GM12878 (cell line): ENCODE results near the gene AHNAK. TPM values are rescaled to one million over a fixed set of nuclear protein-coding genes. Genes with fewer than 3 reads are reported as not detected.
A peak's percentile ranks its signal among the peaks of the same experiment; 100 is the strongest.

Experiments
- CTCF ChIP-seq, 3 experiments: IDR thresholded peaks in 2 of 3; conservative IDR thresholded peaks in 1 of 3; 2 replicates each; pipeline ENCODE4 v1.5.1; 2011; ENCODE audit warnings: low read depth in 3 of 3, low read length in 3 of 3, mild to moderate bottlenecking in 3 of 3, control low read depth in 2 of 3, moderate library complexity in 2 of 3, inconsistent platforms in 1 of 3, mixed read lengths in 1 of 3; ENCODE audit not compliant: control insufficient read depth in 2 of 3, insufficient read depth in 1 of 3; ENCODE audit errors: extremely low read depth in 1 of 3
- DPF2 ChIP-seq: fragments of 450-650 bp; IDR thresholded peaks from 2 replicates; pipeline ENCODE4 v1.6.1; 2017; ENCODE audit warnings: mild to moderate bottlenecking
- HDAC2 ChIP-seq: fragments of 200-600 bp; sonication (generic); IDR thresholded peaks from 2 replicates; pipeline ENCODE4 v1.6.1; 2017
- KLF5 ChIP-seq: fragments of 450-650 bp; IDR thresholded peaks from 2 replicates; pipeline ENCODE4 v1.6.1; 2014; ENCODE audit warnings: mild to moderate bottlenecking; ENCODE audit not compliant: partially characterized antibody
- MEF2A ChIP-seq: IDR thresholded peaks from 2 replicates; pipeline ENCODE4 v1.6.1; 2011; ENCODE audit warnings: low read depth, mild to moderate bottlenecking, low read length, moderate library complexity; ENCODE audit not compliant: insufficient read depth
- MYB ChIP-seq: fragments of 150-350 bp; IDR thresholded peaks from 2 replicates; pipeline ENCODE4 v1.6.1; 2014; ENCODE audit warnings: mild to moderate bottlenecking, low read depth, low read length, borderline replicate concordance
- NFIC ChIP-seq: IDR thresholded peaks from 2 replicates; pipeline ENCODE4 v1.6.1; 2012; ENCODE audit warnings: low read depth, mild to moderate bottlenecking, inconsistent platforms, low read length, moderate library complexity
- NR2F1 ChIP-seq: fragments of 450-650 bp; conservative IDR thresholded peaks from 2 replicates; pipeline ENCODE4 v1.6.1; 2017; ENCODE audit warnings: mild to moderate bottlenecking
- SMARCA5 ChIP-seq: fragments of 450-650 bp; IDR thresholded peaks from 2 replicates; pipeline ENCODE4 v1.6.1; 2017; ENCODE audit warnings: mild to moderate bottlenecking
- SMC3 ChIP-seq: IDR thresholded peaks from 2 replicates; pipeline ENCODE4 v1.6.1; 2011; ENCODE audit warnings: low read length, improper control_type of control experiment, borderline replicate concordance
- SP1 ChIP-seq: IDR thresholded peaks from one replicate; pipeline ENCODE4 v1.6.1; 2011; ENCODE audit warnings: low read depth, low read length
- polyA plus RNA-seq, 11 experiments: library from polyadenylated mRNA; depleted of rRNA in 4 of 11; unstranded in 6 of 11; stranded (reverse) in 5 of 11; fragments of >200 nt; fragmentation: Nextera tagmentation in 4 of 11; fragmentation: Illumina TruSeq in 1 of 11; extraction: Ambion mirVana in 4 of 11; extraction: Trizol in 1 of 11; gene quantifications; 1 replicate in 1 of 11; 2 replicates in 10 of 11; pipeline versions ENCODE4 v1.2.1 to v1.2.3, GENCODE V29; 2011 to 2016; ENCODE audit warnings: inconsistent platforms in 2 of 11, missing spikeins in 2 of 11, low read depth in 1 of 11
- total RNA-seq, 4 experiments: library from RNA; depleted of rRNA in 3 of 4; stranded (reverse); fragments of >200 nt in 3 of 4; fragmentation: Illumina TruSeq in 1 of 4; extraction: Trizol in 1 of 4; gene quantifications; 2 replicates each; pipeline versions ENCODE4 v1.2.1 to v1.2.3, GENCODE V29; 2013 to 2021
- TF ChIP-seq, protein P1 (sequence below): IDR thresholded peaks from 2 replicates; pipeline ENCODE4 v1.6.1; 2012; ENCODE audit warnings: improper control_type of control experiment, low read depth, low read length; ENCODE audit not compliant: insufficient replicate concordance
- TF ChIP-seq, protein P2 (sequence below): fragments of 450-650 bp; IDR thresholded peaks from 2 replicates; pipeline ENCODE4 v1.6.1; 2018; ENCODE audit warnings: mild to moderate bottlenecking, low read depth, moderate library complexity; ENCODE audit not compliant: partially characterized antibody
- TF ChIP-seq, protein P3 (sequence below): fragments of 450-650 bp; IDR thresholded peaks from 2 replicates; pipeline ENCODE4 v1.6.1; 2017; ENCODE audit warnings: mild to moderate bottlenecking, low read depth, inconsistent platforms; ENCODE audit not compliant: poor library complexity, severe bottlenecking

The AHNAK gene
- total and polyA plus RNA-seq, 10 of the 15 experiments (the other 5 are each of a cell fraction or from before 2014, with no cell fraction given) = 0.76 to 90.3 (median 19.4) TPM

DNA sequence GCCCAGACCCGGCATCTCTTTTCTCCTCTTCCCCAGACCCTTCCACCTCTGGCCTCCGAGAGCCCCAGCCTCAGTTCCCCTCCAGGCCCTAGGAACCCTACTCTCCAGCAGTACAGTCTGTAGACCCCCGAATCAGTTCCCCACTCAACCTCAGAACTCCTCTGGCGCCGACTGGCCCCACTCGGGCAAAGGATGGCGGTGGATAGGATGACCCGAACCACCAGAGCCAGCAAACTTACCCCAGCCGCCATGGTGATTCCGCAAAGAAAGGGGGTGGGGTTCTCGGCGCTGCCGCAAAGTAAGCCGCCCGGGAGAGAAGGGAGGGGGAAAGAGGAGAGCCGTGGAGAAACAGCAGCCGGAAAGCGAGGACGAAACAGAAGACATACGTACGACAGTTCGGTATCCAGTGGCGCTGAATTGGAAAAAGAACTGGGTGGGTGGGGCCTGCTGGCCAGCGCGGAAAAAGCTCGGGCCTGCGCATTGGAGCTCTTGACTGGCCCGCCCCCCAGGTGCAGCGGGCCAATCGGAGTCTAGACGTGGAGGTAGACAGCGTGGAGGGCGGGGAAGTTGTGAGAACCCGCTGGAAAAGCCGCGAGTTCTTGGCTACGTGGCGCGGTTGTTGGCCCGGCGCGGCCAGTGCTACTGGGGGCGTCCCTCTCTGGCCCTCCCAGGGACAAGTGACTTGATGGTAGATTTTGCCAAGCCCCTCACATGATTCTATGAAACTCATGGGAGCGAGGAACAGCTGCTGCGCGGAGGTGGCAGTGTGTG lies 27.2 kb upstream of the AHNAK start, which contains the start of gene EEF1G (continued):
- TF ChIP-seq, protein P1, sequence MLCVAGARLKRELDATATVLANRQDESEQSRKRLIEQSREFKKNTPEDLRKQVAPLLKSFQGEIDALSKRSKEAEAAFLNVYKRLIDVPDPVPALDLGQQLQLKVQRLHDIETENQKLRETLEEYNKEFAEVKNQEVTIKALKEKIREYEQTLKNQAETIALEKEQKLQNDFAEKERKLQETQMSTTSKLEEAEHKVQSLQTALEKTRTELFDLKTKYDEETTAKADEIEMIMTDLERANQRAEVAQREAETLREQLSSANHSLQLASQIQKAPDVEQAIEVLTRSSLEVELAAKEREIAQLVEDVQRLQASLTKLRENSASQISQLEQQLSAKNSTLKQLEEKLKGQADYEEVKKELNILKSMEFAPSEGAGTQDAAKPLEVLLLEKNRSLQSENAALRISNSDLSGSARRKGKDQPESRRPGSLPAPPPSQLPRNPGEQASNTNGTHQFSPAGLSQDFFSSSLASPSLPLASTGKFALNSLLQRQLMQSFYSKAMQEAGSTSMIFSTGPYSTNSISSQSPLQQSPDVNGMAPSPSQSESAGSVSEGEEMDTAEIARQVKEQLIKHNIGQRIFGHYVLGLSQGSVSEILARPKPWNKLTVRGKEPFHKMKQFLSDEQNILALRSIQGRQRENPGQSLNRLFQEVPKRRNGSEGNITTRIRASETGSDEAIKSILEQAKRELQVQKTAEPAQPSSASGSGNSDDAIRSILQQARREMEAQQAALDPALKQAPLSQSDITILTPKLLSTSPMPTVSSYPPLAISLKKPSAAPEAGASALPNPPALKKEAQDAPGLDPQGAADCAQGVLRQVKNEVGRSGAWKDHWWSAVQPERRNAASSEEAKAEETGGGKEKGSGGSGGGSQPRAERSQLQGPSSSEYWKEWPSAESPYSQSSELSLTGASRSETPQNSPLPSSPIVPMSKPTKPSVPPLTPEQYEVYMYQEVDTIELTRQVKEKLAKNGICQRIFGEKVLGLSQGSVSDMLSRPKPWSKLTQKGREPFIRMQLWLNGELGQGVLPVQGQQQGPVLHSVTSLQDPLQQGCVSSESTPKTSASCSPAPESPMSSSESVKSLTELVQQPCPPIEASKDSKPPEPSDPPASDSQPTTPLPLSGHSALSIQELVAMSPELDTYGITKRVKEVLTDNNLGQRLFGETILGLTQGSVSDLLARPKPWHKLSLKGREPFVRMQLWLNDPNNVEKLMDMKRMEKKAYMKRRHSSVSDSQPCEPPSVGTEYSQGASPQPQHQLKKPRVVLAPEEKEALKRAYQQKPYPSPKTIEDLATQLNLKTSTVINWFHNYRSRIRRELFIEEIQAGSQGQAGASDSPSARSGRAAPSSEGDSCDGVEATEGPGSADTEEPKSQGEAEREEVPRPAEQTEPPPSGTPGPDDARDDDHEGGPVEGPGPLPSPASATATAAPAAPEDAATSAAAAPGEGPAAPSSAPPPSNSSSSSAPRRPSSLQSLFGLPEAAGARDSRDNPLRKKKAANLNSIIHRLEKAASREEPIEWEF = no peak
- TF ChIP-seq DPF2 (no peak), KLF5 (peak; percentile 73), MEF2A (no peak), CTCF (IDR thresholded peaks at IDR 0.05 in 2 of 3, conservative IDR thresholded peaks at IDR 0.05 in 1 of 3; ENCODE audit: control insufficient read depth in 2 of 3, extremely low read depth in 1 of 3, insufficient read depth in 1 of 3, low read depth in 3 of 3, low read length in 3 of 3) (no peak), NR2F1 (peak; percentile 31; the same call in 1 of the 2 replicates), NFIC (no peak), MYB (no peak), HDAC2 (no peak), SMC3 (no peak), SMARCA5 (peak; percentile 24; the same call in 1 of the 2 replicates), SP1 (peak; percentile 58)
- TF ChIP-seq, protein P2, sequence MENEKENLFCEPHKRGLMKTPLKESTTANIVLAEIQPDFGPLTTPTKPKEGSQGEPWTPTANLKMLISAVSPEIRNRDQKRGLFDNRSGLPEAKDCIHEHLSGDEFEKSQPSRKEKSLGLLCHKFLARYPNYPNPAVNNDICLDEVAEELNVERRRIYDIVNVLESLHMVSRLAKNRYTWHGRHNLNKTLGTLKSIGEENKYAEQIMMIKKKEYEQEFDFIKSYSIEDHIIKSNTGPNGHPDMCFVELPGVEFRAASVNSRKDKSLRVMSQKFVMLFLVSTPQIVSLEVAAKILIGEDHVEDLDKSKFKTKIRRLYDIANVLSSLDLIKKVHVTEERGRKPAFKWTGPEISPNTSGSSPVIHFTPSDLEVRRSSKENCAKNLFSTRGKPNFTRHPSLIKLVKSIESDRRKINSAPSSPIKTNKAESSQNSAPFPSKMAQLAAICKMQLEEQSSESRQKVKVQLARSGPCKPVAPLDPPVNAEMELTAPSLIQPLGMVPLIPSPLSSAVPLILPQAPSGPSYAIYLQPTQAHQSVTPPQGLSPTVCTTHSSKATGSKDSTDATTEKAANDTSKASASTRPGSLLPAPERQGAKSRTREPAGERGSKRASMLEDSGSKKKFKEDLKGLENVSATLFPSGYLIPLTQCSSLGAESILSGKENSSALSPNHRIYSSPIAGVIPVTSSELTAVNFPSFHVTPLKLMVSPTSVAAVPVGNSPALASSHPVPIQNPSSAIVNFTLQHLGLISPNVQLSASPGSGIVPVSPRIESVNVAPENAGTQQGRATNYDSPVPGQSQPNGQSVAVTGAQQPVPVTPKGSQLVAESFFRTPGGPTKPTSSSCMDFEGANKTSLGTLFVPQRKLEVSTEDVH = peak; percentile 37
- TF ChIP-seq, protein P3, sequence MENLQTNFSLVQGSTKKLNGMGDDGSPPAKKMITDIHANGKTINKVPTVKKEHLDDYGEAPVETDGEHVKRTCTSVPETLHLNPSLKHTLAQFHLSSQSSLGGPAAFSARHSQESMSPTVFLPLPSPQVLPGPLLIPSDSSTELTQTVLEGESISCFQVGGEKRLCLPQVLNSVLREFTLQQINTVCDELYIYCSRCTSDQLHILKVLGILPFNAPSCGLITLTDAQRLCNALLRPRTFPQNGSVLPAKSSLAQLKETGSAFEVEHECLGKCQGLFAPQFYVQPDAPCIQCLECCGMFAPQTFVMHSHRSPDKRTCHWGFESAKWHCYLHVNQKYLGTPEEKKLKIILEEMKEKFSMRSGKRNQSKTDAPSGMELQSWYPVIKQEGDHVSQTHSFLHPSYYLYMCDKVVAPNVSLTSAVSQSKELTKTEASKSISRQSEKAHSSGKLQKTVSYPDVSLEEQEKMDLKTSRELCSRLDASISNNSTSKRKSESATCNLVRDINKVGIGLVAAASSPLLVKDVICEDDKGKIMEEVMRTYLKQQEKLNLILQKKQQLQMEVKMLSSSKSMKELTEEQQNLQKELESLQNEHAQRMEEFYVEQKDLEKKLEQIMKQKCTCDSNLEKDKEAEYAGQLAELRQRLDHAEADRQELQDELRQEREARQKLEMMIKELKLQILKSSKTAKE = peak; percentile 49
